GM23338 (cell line): Measurements from ENCODE around the gene PPM1L. TPM values are rescaled to one million over a fixed set of nuclear protein-coding genes. Genes with fewer than 3 reads are reported as not detected.

Experiments
- ATAC-seq: fragments of 200-7000 bp; cut with Tn5 transposase; 3 replicates; pipeline ENCODE4 v1.9.1; 2020
- DNase-seq: peaks from one replicate; pipeline ENCODE4 v3.0.0-alpha.2; 2015; ENCODE audit warnings: low spot score
- H2AFZ ChIP-seq: fragments of 200-600 bp; sonication (generic); 2 replicates; pipeline ENCODE4 v1.8.0; 2016; ENCODE audit warnings: antibody characterized with exemption, mild to moderate bottlenecking, moderate library complexity
- H3F3A ChIP-seq: fragments of 200-600 bp; sonication (generic); replicated peaks from 2 replicates; pipeline ENCODE4 v1.8.0; 2017; ENCODE audit warnings: antibody characterized with exemption, mixed run types, low read depth
- H3K27ac ChIP-seq: fragments of 200-600 bp; sonication (generic); 2 replicates; pipeline ENCODE4 v1.6.1; 2016; ENCODE audit warnings: low read depth
- H3K27me3 ChIP-seq: fragments of 200-600 bp; sonication (generic); 2 replicates; pipeline ENCODE4 v1.8.0; 2016; ENCODE audit warnings: mild to moderate bottlenecking, mixed run types, moderate library complexity; ENCODE audit not compliant: insufficient read depth
- H3K36me3 ChIP-seq: fragments of 200-600 bp; sonication (generic); 2 replicates; pipeline ENCODE4 v1.8.0; 2016; ENCODE audit warnings: mild to moderate bottlenecking; ENCODE audit not compliant: insufficient read depth
- H3K4me1 ChIP-seq: fragments of 200-600 bp; sonication (generic); 2 replicates; pipeline ENCODE4 v1.8.0; 2016; ENCODE audit warnings: mild to moderate bottlenecking, moderate library complexity; ENCODE audit not compliant: insufficient read depth
- H3K4me2 ChIP-seq: fragments of 200-600 bp; sonication (generic); 2 replicates; pipeline ENCODE4 v1.7.1; 2017; ENCODE audit warnings: mixed run types
- H3K4me3 ChIP-seq: fragments of 200-600 bp; sonication (generic); 2 replicates; pipeline ENCODE4 v1.6.1; 2016; ENCODE audit warnings: mixed run types
- H3K79me2 ChIP-seq: fragments of 200-600 bp; sonication (generic); replicated peaks from 2 replicates; pipeline ENCODE4 v1.8.0; 2017; ENCODE audit warnings: mild to moderate bottlenecking; ENCODE audit not compliant: insufficient read depth
- H3K9me2 ChIP-seq: fragments of 200-600 bp; sonication (generic); 2 replicates; pipeline ENCODE4 v1.8.0; 2017; ENCODE audit not compliant: insufficient read depth
- H4K20me1 ChIP-seq: fragments of 200-600 bp; sonication (generic); replicated peaks from 2 replicates; pipeline ENCODE4 v1.8.0; 2017; ENCODE audit warnings: mild to moderate bottlenecking; ENCODE audit not compliant: insufficient read depth
- H3K27ac Mint-ChIP-seq: 2 replicates; pipeline ENCODE4 v1.8.0; 2020; ENCODE audit warnings: inconsistent platforms, mild to moderate bottlenecking, moderate library complexity, mixed read lengths
- H3K27me3 Mint-ChIP-seq: 3 replicates; pipeline ENCODE4 v1.8.0; 2022; ENCODE audit warnings: low read depth, mild to moderate bottlenecking, moderate library complexity, mixed read lengths, inconsistent platforms; ENCODE audit not compliant: insufficient read depth, poor library complexity
- H3K36me3 Mint-ChIP-seq: 3 replicates; pipeline ENCODE4 v1.8.0; 2021; ENCODE audit warnings: low read depth, mild to moderate bottlenecking, inconsistent platforms, moderate library complexity, mixed read lengths
- H3K4me1 Mint-ChIP-seq: 3 replicates; pipeline ENCODE4 v1.8.0; 2020; ENCODE audit warnings: mild to moderate bottlenecking, inconsistent platforms, mixed read lengths
- H3K4me3 Mint-ChIP-seq: 3 replicates; pipeline ENCODE4 v1.8.0; 2021; ENCODE audit warnings: moderate library complexity, mild to moderate bottlenecking, inconsistent platforms, mixed read lengths
- H3K9me3 Mint-ChIP-seq: 3 replicates; pipeline ENCODE4 v1.8.0; 2020; ENCODE audit warnings: moderate library complexity, mild to moderate bottlenecking, inconsistent platforms, mixed read lengths
- CREB1 ChIP-seq: fragments of 250-450 bp; sonication (Bioruptor Pico); IDR thresholded peaks from 2 replicates; pipeline ENCODE4 v1.5.0; 2020; ENCODE audit warnings: low read depth, mild to moderate bottlenecking, moderate library complexity
- CTCF ChIP-seq, 2 experiments: fragments of 200-600 bp in 1 of 2; sonication (generic) in 1 of 2; conservative IDR thresholded peaks; 2 replicates each; pipeline versions ENCODE4 v1.5.1 to v1.6.1; 2016 to 2017; ENCODE audit warnings: antibody characterized with exemption in 2 of 2, low read depth in 2 of 2, mild to moderate bottlenecking in 2 of 2, moderate library complexity in 1 of 2
- ETS1 ChIP-seq: IDR thresholded peaks from 2 replicates; pipeline ENCODE4 v1.6.1; 2016; ENCODE audit warnings: antibody characterized with exemption
- EZH2 ChIP-seq: fragments of 200-600 bp; sonication (generic); IDR thresholded peaks from one replicate; pipeline ENCODE4 v1.8.0; 2017; ENCODE audit warnings: antibody characterized with exemption, mild to moderate bottlenecking, low read depth; ENCODE audit not compliant: unreplicated experiment
- EZH2phosphoT487 ChIP-seq: fragments of 200-600 bp; sonication (generic); IDR thresholded peaks from one replicate; pipeline ENCODE4 v1.8.1; 2018; ENCODE audit warnings: antibody characterized with exemption; ENCODE audit not compliant: unreplicated experiment
- JUNB ChIP-seq: IDR thresholded peaks from one replicate; pipeline ENCODE4 v1.6.1; 2016; ENCODE audit warnings: antibody characterized with exemption; ENCODE audit not compliant: unreplicated experiment
- NANOG ChIP-seq: IDR thresholded peaks from 2 replicates; pipeline ENCODE4 v1.6.1; 2016; ENCODE audit warnings: antibody characterized with exemption, borderline replicate concordance
- POLR2AphosphoS5 ChIP-seq: IDR thresholded peaks from 2 replicates; pipeline ENCODE4 v1.6.1; 2016; ENCODE audit warnings: antibody characterized with exemption, low read depth
- REST ChIP-seq: IDR thresholded peaks from one replicate; pipeline ENCODE4 v1.6.1; 2018; ENCODE audit warnings: antibody characterized with exemption; ENCODE audit not compliant: unreplicated experiment
- STAT1 ChIP-seq: IDR thresholded peaks from one replicate; pipeline ENCODE4 v1.6.1; 2016; ENCODE audit warnings: antibody characterized with exemption; ENCODE audit not compliant: unreplicated experiment
- ZNF114 ChIP-seq: fragments of 250-450 bp; sonication (Bioruptor Pico); IDR thresholded peaks from 2 replicates; pipeline ENCODE4 v1.5.0; 2020; ENCODE audit warnings: mild to moderate bottlenecking, moderate library complexity
- ZNF331 ChIP-seq: fragments of 250-450 bp; sonication (Bioruptor Pico); IDR thresholded peaks from 2 replicates; pipeline ENCODE4 v1.5.0; 2020; ENCODE audit warnings: low read depth, mild to moderate bottlenecking, moderate library complexity
- ZNF462 ChIP-seq: fragments of 250-450 bp; sonication (Bioruptor Pico); IDR thresholded peaks from 2 replicates; pipeline ENCODE4 v1.5.0; 2020; ENCODE audit warnings: mild to moderate bottlenecking, moderate library complexity
- polyA plus RNA-seq: library from polyadenylated mRNA; unstranded; fragments of >200 nt; fragmentation: Nextera tagmentation; extraction: Ambion mirVana; gene quantifications from 2 replicates; pipeline ENCODE4 v1.2.1, GENCODE V29; 2016
- total RNA-seq: library from RNA; depleted of rRNA; stranded (reverse); fragments of >200 nt; shearing (Covaris generic); gene quantifications from 2 replicates; pipeline ENCODE4 v1.2.3, GENCODE V29; 2014

PPM1L gene
- total and polyA plus RNA-seq, 2 experiments from 2014 or later: 3.9 to 26.4 TPM

- H3F3A ChIP-seq: no peaks in the 10 kb centered on the region
- no peak for DNase-seq
- no peak overlapping the region for H3K4me2 ChIP-seq
- no peaks in the 10 kb centered on the region for H3K36me3 ChIP-seq
- TF ChIP-seq REST (no peak), EZH2phosphoT487 (no peak), EZH2 (no peak), ZNF462 (CRISPR knock-in tag) (no peak), CTCF (conservative IDR thresholded peaks at IDR 0.05; ENCODE audit: low read depth in 2 of 2) (no peak), POLR2AphosphoS5 (no peak), CREB1 (CRISPR knock-in tag) (no peak), ETS1 (no peak), ZNF331 (CRISPR knock-in tag) (no peak), JUNB (no peak), STAT1 (no peak), NANOG (no peak), ZNF114 (CRISPR knock-in tag) (no peak)
- H3K4me1 ChIP-seq: peaks cover 3% of the 10 kb centered on the region
- Mint-ChIP-seq H3K4me3 (no peak overlapping the region), H3K9me3 (peaks cover 2% of the 10 kb centered on the region; the same call in 1 of the 3 replicates), H3K36me3 (no peaks in the 10 kb centered on the region), H3K27me3 (peaks cover 2% of the 10 kb centered on the region), H3K27ac (no peak overlapping the region), H3K4me1 (peaks cover 24% of the 10 kb centered on the region)
- ATAC-seq: no peak
- H2AFZ ChIP-seq: no peak overlapping the region
- no peaks in the 10 kb centered on the region for H3K27me3 ChIP-seq
- no peaks in the 10 kb centered on the region for H3K9me2 ChIP-seq
- H3K79me2 ChIP-seq: peaks cover 11% of the 10 kb centered on the region
- H3K4me3 ChIP-seq: no peak overlapping the region
- H4K20me1 ChIP-seq: no peaks in the 10 kb centered on the region
- H3K27ac ChIP-seq: no peak overlapping the region
These were observed 25.4 kb downstream of the PPM1L start for GRCh38 chr3:160781402-160781801.
